Measurements from ENCODE around the gene ISLR2.

Gene ISLR2

DNA sequence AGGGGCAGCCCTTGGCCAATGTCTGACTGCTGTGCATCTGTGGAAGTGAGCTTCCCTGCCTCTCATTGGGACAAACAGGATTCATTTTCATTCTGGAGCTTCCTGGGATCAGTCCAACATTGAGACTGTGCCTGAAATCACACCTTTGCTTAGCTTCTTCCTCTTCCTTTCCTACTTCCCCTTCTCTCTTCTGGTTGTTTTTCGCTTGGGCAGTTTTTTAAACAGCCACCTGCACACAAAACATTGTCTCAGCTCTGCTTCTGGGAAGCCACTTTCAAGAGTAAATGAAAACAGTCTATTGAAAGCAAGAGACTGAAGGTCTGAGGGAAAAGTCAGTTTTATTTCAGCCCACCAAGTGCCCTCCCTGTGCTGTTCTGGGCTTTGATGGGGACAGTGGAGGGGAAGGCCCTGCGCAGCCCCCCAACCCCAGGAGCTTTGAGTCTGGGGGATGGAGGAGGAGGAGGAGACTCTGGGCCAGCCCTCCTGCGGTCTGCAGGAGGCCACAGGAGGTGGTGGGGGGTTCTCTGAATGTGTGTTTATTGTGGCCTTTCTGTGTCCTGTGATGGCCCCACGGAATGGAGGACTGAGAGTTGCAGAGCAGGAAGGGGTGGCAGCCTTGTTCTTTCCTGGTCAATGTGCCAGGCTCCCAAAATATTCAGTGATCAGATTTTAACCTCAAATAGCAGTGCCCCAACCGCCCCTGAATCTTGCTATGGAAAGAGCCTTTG is 7.8 kb upstream of the ISLR2 start:
- Histone ChIP-seq H3K4me3 (ENCODE audit: low read depth, low read length) (no peak overlapping the region), H2BK120ac (ENCODE audit: insufficient read depth, low read length, poor library complexity) (no peak overlapping the region), H3K79me1 (ENCODE audit: low read length) (no peaks in the 10 kb centered on the region), H3K18ac (ENCODE audit: low read length) (no peak overlapping the region), H4K91ac (ENCODE audit: low read depth, low read length) (no peak overlapping the region), H3K4ac (ENCODE audit: low read depth, low read length) (no peak overlapping the region), H4K12ac (ENCODE audit: low read depth, low read length) (no peak overlapping the region), H3K9ac (ENCODE audit: low read length) (no peak overlapping the region), H3K27me3 (ENCODE audit: insufficient read depth, low read length) (no peaks in the 10 kb centered on the region), H3K14ac (ENCODE audit: low read length) (no peak overlapping the region), H2AK5ac (ENCODE audit: low read length) (no peak overlapping the region), H4K8ac (ENCODE audit: low read depth, low read length) (no peak overlapping the region), H2AFZ (ENCODE audit: insufficient read depth, low read length, poor library complexity) (no peak overlapping the region), H3K4me1 (ENCODE audit: control insufficient read depth in 1 of 2, insufficient read depth in 2 of 2, low read length in 2 of 2) (no peaks in the 10 kb centered on the region), H3K23ac (ENCODE audit: low read length) (no peak overlapping the region), H3K4me2 (ENCODE audit: low read length) (no peak overlapping the region), H3K36me3 (ENCODE audit: control insufficient read depth in 1 of 2, insufficient read depth in 2 of 2, low read length in 2 of 2) (no peaks in the 10 kb centered on the region), H3K9me3 (ENCODE audit: insufficient read depth, low read depth, low read length) (no peaks in the 10 kb centered on the region), H3K27ac (ENCODE audit: low read depth, low read length) (no peak overlapping the region), H2BK5ac (ENCODE audit: low read depth, low read length, poor library complexity) (no peak overlapping the region), H2BK12ac (ENCODE audit: low read length) (no peak overlapping the region), H3K79me2 (ENCODE audit: control insufficient read depth, insufficient read depth, low read length, poor library complexity) (no peaks in the 10 kb centered on the region)
- no CpG with 5 or more reads among the region's 5 CpGs for WGBS (ENCODE audit: extremely low coverage, insufficient coverage, insufficient read length)
- DNase-seq, result no peak

DNA sequence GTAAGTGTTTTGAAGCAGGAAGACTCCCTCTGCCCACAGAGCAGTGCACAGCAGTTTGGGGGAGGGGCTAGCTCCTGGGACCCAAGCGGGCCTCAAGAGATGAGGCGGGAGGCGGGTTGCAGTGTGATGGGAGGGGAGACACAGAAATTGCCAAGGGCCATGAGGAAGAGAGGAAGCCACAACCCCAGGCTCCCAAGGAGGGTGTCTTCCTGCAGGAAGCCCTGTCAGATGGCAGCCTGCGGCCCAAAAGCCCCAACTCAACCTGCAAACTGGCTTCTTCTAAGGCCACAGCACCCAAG is 7.3 kb upstream of the ISLR2 start:
- no CpG with 5 or more reads among the region's 4 CpGs for WGBS (ENCODE audit: extremely low coverage, insufficient coverage, insufficient read length)

DNA sequence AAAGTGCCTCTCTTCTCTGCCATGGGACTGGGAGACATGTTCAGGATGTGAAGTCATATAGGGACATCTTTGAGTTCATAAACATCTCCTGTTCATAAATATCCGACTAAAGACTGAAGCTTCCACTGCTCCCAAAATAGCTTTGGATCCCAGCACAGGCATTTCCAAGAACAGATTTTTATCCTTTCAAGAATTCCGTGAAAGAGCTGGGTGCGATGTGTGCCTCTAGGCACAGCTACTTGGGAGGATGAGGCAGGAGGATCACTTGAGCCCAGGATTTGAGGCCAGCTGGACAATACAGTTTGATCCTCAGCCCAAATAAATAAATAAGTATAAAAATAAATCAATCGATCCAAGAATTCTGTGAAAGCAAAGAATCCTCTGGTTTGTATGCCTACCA is 6.7 kb upstream of the ISLR2 start:
- no peak overlapping the region for H2BK120ac ChIP-seq (ENCODE audit: insufficient read depth, low read length, poor library complexity)
- no peak overlapping the region for H3K9ac ChIP-seq (ENCODE audit: low read length)
- no peaks in the 10 kb centered on the region for H3K36me3 ChIP-seq (ENCODE audit: control insufficient read depth in 1 of 2, insufficient read depth in 2 of 2, low read length in 2 of 2)
- no peak overlapping the region for H3K4me2 ChIP-seq (ENCODE audit: low read length)
- H3K18ac ChIP-seq (ENCODE audit: low read length), result no peak overlapping the region
- no CpG with 5 or more reads among the region's 4 CpGs for WGBS (ENCODE audit: extremely low coverage, insufficient coverage, insufficient read length)
- no peak overlapping the region for H4K12ac ChIP-seq (ENCODE audit: low read depth, low read length)
- H3K27ac ChIP-seq (ENCODE audit: low read depth, low read length), result no peak overlapping the region
- no peak overlapping the region for H3K4ac ChIP-seq (ENCODE audit: low read depth, low read length)
- no peak overlapping the region for H4K91ac ChIP-seq (ENCODE audit: low read depth, low read length)
- no peak overlapping the region for H2BK5ac ChIP-seq (ENCODE audit: low read depth, low read length, poor library complexity)
- no peak overlapping the region for H3K14ac ChIP-seq (ENCODE audit: low read length)
- H4K8ac ChIP-seq (ENCODE audit: low read depth, low read length), result no peak overlapping the region
- DNase-seq, result no peak
- H2BK12ac ChIP-seq (ENCODE audit: low read length), result no peak overlapping the region
- H3K79me2 ChIP-seq (ENCODE audit: control insufficient read depth, insufficient read depth, low read length, poor library complexity), result no peaks in the 10 kb centered on the region
- H3K4me1 ChIP-seq (ENCODE audit: control insufficient read depth in 1 of 2, insufficient read depth in 2 of 2, low read length in 2 of 2), result peaks cover 0 to 6% of the 10 kb centered on the region in 2 experiments
- H2AFZ ChIP-seq (ENCODE audit: insufficient read depth, low read length, poor library complexity), result no peak overlapping the region
- no peak overlapping the region for H2AK5ac ChIP-seq (ENCODE audit: low read length)
- H3K23ac ChIP-seq (ENCODE audit: low read length), result no peak overlapping the region
- peaks cover 10% of the 10 kb centered on the region for H3K27me3 ChIP-seq (ENCODE audit: insufficient read depth, low read length)
- H3K4me3 ChIP-seq (ENCODE audit: low read depth, low read length), result no peak overlapping the region
- H3K9me3 ChIP-seq (ENCODE audit: insufficient read depth, low read depth, low read length), result no peaks in the 10 kb centered on the region
- H3K79me1 ChIP-seq (ENCODE audit: low read length), result no peaks in the 10 kb centered on the region

More for the DNA sequence above, 7.3 kb upstream of the ISLR2 start:
- H3K9me3 ChIP-seq (ENCODE audit: insufficient read depth, low read depth, low read length), result no peaks in the 10 kb centered on the region
- no peak for DNase-seq
- no peaks in the 10 kb centered on the region for H3K36me3 ChIP-seq (ENCODE audit: control insufficient read depth in 1 of 2, insufficient read depth in 2 of 2, low read length in 2 of 2)
- no peak overlapping the region for H3K23ac ChIP-seq (ENCODE audit: low read length)
- H3K4me3 ChIP-seq (ENCODE audit: low read depth, low read length), result no peak overlapping the region
- no peak overlapping the region for H3K27ac ChIP-seq (ENCODE audit: low read depth, low read length)
- no peaks in the 10 kb centered on the region for H3K79me1 ChIP-seq (ENCODE audit: low read length)
- H2AK5ac ChIP-seq (ENCODE audit: low read length), result no peak overlapping the region
- H2AFZ ChIP-seq (ENCODE audit: insufficient read depth, low read length, poor library complexity), result no peak overlapping the region
- no peak overlapping the region for H3K9ac ChIP-seq (ENCODE audit: low read length)
- peaks cover 5% of the 10 kb centered on the region for H3K27me3 ChIP-seq (ENCODE audit: insufficient read depth, low read length)
- no peak overlapping the region for H2BK5ac ChIP-seq (ENCODE audit: low read depth, low read length, poor library complexity)
- H2BK120ac ChIP-seq (ENCODE audit: insufficient read depth, low read length, poor library complexity), result no peak overlapping the region
- H3K4ac ChIP-seq (ENCODE audit: low read depth, low read length), result no peak overlapping the region
- peaks cover 0 to 5% of the 10 kb centered on the region in 2 experiments for H3K4me1 ChIP-seq (ENCODE audit: control insufficient read depth in 1 of 2, insufficient read depth in 2 of 2, low read length in 2 of 2)
- H3K4me2 ChIP-seq (ENCODE audit: low read length), result no peak overlapping the region
- H3K18ac ChIP-seq (ENCODE audit: low read length), result no peak overlapping the region
- no peaks in the 10 kb centered on the region for H3K79me2 ChIP-seq (ENCODE audit: control insufficient read depth, insufficient read depth, low read length, poor library complexity)
- no peak overlapping the region for H4K91ac ChIP-seq (ENCODE audit: low read depth, low read length)
- H3K14ac ChIP-seq (ENCODE audit: low read length), result no peak overlapping the region
- no peak overlapping the region for H2BK12ac ChIP-seq (ENCODE audit: low read length)
- no peak overlapping the region for H4K12ac ChIP-seq (ENCODE audit: low read depth, low read length)
- no peak overlapping the region for H4K8ac ChIP-seq (ENCODE audit: low read depth, low read length)

DNA sequence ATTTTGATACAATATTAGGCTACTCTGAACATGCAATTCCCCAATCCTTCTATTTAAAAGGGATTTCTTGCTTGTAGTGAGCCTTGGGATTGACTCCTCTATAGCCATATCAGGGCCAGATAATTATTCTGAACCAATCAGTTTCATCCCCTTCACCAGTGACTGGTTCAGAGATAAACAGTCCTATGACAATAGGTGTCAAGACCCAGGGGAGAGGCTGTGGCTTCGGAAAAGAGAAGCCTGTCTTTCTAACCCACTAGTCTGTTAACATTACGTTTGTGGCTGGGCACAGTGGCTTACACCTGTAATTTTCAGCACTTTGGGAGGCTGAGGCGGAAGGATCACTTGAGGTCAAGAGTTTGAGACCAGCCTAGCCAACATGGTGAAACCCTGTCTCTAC is 6.2 kb upstream of the ISLR2 start:
- no peaks in the 10 kb centered on the region for H3K79me1 ChIP-seq (ENCODE audit: low read length)
- H3K4me1 ChIP-seq (ENCODE audit: control insufficient read depth in 1 of 2, insufficient read depth in 2 of 2, low read length in 2 of 2), result peaks cover 0 to 6% of the 10 kb centered on the region in 2 experiments
- no CpG with 5 or more reads among the region's 3 CpGs for WGBS (ENCODE audit: extremely low coverage, insufficient coverage, insufficient read length)
- no peak overlapping the region for H2BK120ac ChIP-seq (ENCODE audit: insufficient read depth, low read length, poor library complexity)
- no peaks in the 10 kb centered on the region for H3K9me3 ChIP-seq (ENCODE audit: insufficient read depth, low read depth, low read length)
- no peaks in the 10 kb centered on the region for H3K36me3 ChIP-seq (ENCODE audit: control insufficient read depth in 1 of 2, insufficient read depth in 2 of 2, low read length in 2 of 2)
- no peaks in the 10 kb centered on the region for H3K79me2 ChIP-seq (ENCODE audit: control insufficient read depth, insufficient read depth, low read length, poor library complexity)
- no peak overlapping the region for H3K4ac ChIP-seq (ENCODE audit: low read depth, low read length)
- DNase-seq, result no peak
- no peak overlapping the region for H2AK5ac ChIP-seq (ENCODE audit: low read length)
- H3K27me3 ChIP-seq (ENCODE audit: insufficient read depth, low read length), result peaks cover 16% of the 10 kb centered on the region
- H2BK5ac ChIP-seq (ENCODE audit: low read depth, low read length, poor library complexity), result no peak overlapping the region
- H3K27ac ChIP-seq (ENCODE audit: low read depth, low read length), result no peak overlapping the region
- no peak overlapping the region for H4K8ac ChIP-seq (ENCODE audit: low read depth, low read length)
- H4K91ac ChIP-seq (ENCODE audit: low read depth, low read length), result no peak overlapping the region
- no peak overlapping the region for H3K23ac ChIP-seq (ENCODE audit: low read length)
- no peak overlapping the region for H3K4me2 ChIP-seq (ENCODE audit: low read length)
- H3K18ac ChIP-seq (ENCODE audit: low read length), result no peak overlapping the region
- H3K4me3 ChIP-seq (ENCODE audit: low read depth, low read length), result no peak overlapping the region
- no peak overlapping the region for H2BK12ac ChIP-seq (ENCODE audit: low read length)
- no peak overlapping the region for H4K12ac ChIP-seq (ENCODE audit: low read depth, low read length)
- H3K9ac ChIP-seq (ENCODE audit: low read length), result no peak overlapping the region
- no peak overlapping the region for H3K14ac ChIP-seq (ENCODE audit: low read length)
- no peak overlapping the region for H2AFZ ChIP-seq (ENCODE audit: insufficient read depth, low read length, poor library complexity)
